ENCODE data around the gene CRYBG3.
"Not testable (repeated sequence)": the region's sequence is repeated elsewhere in the genome, so short reads cannot be mapped to it uniquely, and the experiment has no call there.

CRYBG3 gene

GRCh38 chr3:97901313-97902248 lies 79.8 kb downstream of the CRYBG3 start:
- no peak for DNase-seq

GRCh38 chr3:97909830-97910229 lies 88.0 kb downstream of the CRYBG3 start:
- DNase-seq = not testable (repeated sequence)

- not testable (repeated sequence) for DNase-seq
Measured at GRCh38 chr3:97910236-97910831, 88.5 kb downstream of the CRYBG3 start.

- no peak for DNase-seq
Measured at GRCh38 chr3:97910931-97911351, 89.1 kb downstream of the CRYBG3 start.

DNA sequence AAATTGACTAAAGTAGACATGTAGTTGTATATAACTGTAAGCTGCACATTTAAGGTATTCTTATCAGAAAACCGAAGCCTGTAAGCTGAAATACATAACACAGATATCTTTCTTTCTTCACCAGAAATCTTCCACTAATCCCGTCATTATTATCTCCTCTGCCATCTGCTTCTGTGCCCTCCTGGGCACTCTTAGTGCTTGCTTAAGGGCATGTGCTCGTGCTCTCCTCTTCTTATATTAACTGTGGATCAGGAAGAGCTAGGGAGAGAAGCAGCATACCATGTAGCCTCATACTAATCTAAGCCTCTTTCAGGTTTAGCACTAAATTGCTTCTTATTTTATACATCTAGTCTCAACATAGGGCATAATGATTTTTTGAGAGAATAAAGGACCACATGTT lies 89.6 kb downstream of the CRYBG3 start:
- DNase-seq = no peak

- no peak for DNase-seq
Measured at GRCh38 chr3:97914388-97914787, 92.6 kb downstream of the CRYBG3 start.

DNA sequence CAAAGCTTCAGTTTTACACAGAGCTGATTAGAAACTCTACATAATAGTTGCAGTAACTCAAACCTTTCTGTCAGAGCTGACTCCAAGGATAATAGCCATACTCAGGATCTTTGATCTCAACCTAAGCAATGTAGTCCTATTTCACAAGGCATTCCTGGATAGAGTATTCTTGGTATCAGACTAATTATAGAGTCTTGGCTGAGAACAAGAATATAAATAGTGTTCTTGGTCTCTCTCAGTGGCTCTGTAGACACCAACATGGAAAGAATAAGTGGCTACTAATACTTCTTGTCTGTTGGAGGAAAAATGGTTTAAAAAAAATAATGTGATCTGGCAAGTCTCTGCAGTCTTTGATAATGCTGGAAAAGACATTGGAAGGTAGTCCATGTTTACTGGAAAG lies 94.8 kb downstream of the CRYBG3 start:
- no peak for DNase-seq

DNA sequence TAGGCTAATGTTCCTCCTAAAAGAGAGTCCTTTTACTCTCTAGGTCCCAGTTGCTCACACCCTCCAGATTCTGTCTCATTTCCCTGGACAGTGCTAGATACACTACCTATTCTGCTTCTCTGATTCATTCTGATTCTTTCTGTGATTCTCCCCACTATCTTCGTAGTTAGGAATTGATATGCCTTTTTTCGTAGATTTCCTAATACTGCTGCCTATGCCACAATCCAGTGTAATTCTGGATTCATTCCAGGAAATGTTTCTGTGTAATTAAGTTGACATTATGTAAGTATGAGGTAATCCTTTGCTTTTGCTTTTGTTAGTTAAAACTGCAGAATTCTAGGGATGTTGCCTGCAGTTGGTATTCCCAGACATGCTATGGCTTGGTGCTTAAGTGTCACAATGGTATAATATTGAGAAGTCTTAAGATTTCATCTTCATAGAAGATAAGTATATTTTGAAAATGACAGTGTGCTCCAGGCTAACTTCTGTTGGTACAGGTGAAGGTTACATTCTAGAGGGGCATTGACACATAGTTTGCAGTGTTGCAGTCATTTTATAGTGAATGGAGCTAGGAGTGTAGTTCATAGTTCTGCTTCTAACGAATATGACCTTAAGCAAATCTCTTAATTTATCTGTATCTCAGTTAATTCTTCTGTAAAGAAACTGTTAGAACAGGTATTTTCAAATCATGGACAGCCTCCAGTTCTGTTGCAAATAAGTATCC lies 96.2 kb downstream of the CRYBG3 start:
- DNase-seq = no peak

DNA sequence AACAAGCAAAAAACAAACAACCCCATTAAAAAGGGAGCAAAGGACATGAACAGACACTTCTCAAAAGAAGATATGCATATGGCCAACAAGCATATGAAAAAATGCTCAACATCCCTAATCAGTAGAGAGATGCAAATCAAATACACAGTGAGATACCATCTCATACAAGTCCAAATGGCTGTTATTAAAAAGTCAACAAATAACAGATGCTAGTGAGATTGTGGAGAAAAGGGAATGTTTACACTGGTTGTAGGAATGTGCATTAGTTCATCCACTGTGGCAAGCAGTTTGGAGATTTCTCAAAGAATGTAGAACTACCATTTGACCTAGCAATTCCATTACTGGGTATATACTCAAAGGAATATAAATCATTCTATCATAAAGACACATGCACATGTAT lies 105.9 kb downstream of the CRYBG3 start:
- DNase-seq = no peak

GRCh38 chr3:97928986-97929385 lies 107.2 kb downstream of the CRYBG3 start:
- no peak for DNase-seq

DNA sequence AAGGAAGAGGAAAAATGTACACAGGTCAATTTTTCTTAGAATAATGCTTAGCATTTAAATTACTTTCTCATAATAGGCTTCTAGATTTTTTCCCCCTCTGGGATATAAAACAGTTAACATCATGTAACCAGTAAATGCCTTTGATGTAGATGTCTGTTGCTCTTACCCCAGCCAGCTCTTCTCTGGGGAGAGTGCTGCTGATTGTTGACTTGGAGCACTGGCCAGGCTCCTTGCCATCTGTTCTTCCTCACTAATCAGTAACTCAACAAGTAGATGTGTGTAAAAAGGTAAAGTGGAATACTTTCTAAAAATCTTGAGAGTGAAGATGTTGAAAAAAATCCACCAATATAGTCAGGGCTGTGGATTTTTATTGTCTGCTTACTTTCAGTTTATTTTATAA lies 108.2 kb downstream of the CRYBG3 start:
- DNase-seq = no peak

GRCh38 chr3:97931218-97931617 lies 109.4 kb downstream of the CRYBG3 start:
- no peak for DNase-seq

DNA sequence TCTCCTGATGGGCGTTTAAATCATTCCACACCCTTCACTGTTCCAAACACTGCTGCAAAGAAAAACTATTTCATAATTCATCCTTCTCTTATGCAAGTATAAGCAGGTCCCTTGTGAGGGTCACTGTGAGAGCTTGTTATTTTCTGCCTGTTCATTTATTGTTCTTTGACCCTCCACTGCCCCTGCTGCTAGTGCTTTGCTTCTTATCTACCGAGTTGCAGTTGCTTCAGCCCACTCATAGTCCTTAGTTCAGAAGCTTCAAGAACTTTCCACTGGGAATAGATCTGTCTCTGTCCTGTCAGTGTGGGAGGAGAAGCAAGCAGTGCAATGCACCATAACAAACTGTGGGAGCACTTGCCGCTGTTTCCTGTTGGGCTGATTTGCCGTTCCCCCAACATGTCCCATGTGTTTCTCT lies 110.6 kb downstream of the CRYBG3 start:
- DNase-seq = no peak

DNA sequence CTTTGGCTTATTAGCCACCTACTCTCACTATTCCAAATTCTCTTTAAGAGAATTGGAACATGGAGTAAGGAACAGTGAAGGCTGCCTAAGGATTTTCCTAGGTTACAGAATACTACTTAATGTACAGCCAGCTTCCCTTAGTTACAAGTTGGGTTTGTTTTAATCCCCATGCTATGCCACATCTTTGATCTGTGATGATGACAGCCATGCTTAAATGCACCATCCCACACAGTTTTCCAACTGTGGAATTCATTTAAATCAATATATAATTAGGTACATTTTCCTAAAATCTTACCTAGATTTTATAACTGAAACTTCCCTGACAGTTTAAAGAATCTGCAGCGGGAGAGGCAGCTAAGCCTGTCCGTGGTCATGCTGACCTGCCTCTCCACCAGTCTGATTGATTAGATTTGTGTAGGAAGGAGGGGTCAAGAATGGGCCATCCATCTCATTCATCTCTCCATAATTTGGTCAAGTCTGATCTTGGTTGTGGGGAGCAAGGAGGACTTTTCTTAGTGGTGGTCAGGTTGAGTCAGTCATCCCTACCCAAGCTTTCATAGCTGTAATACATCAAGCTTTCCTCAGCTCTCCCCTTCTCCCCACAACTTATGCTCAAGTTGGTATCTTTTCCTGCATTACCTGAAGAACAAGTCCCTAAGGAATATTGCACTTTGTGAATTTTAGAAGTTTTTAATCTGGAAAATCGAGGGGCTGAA lies 113.3 kb downstream of the CRYBG3 start:
- DNase-seq = no peak

- no peak for DNase-seq
Measured at GRCh38 chr3:97935842-97936241, 114.0 kb downstream of the CRYBG3 start.

- no peak for DNase-seq
Measured at GRCh38 chr3:97937205-97937604, 115.4 kb downstream of the CRYBG3 start.

DNA sequence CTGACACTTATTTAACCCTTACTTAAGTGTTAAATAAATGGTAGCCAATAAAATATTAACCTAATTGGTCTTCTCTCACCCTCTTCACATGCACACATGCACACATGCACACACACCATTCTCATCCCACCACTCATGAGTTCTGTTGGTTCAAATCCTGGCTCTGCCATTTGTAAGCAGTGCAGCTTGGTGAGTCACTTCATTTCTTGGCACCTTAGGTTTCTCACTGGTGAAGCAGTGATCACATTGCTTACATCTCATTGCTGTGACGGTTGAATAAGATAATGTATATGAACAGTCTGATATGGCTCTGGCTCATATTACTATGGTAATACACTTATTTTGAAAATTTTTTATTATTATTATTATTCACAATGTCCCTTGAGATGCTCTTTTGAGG lies 116.6 kb downstream of the CRYBG3 start:
- DNase-seq = no peak

DNA sequence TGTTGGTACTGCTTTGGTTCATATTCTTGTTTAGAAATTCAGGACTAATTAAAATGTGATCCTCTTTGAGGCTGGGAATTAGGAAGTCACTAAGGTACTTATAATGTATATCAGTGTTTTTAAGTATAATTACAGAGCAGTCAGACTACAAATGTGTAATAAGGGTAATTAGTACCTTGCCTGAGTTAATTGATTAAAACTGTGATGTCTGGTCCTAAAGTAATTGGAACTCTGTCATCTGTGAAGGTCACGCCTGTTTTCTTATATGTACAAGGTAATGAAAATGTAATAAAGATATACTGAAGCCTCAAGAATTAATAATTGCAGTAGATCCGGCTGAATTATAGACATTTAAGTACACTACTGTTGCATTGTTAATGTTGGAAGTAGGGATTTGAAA lies 117.6 kb downstream of the CRYBG3 start:
- no peak for DNase-seq

- no peak for DNase-seq
Measured at GRCh38 chr3:97940034-97940433, 118.2 kb downstream of the CRYBG3 start.

- no peak for DNase-seq
Measured at GRCh38 chr3:97942801-97943546, 121.2 kb downstream of the CRYBG3 start.

GRCh38 chr3:97948351-97949109 lies 126.7 kb downstream of the CRYBG3 start:
- no peak for DNase-seq

DNA sequence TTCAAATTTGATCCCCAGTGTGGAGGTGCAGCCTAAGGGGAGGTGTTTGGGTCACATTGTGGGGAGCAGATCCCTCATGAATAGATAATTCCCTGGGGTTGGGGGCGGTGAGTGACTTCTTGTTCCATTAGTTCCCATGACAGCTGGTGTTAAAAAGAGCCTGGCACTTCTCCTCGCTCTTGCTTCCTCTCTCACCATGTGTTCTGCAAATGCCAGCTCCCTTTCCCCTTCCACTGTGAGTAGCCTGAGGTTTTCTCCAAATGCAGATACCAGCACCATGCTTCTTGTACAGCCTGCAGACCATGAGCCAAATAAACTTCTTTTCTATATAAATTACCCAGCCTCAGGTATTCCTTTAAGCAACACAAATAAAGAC lies 127.3 kb downstream of the CRYBG3 start:
- DNase-seq = no peak

All from SIG-M5 (cell line).